H1 (cell line): Measurements from ENCODE around the gene ARHGEF39. TPM values are rescaled to one million over a fixed set of nuclear protein-coding genes. Genes with fewer than 3 reads are reported as not detected.
"Not testable (repeated sequence)": the region's sequence is repeated elsewhere in the genome, so short reads cannot be mapped to it uniquely, and the experiment has no call there.

Source experiments
- CTCF ChIA-PET: fragments of 300-600 bp; sonication (Branson Sonifier 250); formaldehyde crosslinking; loops from one replicate; lab custom pipeline; 2021; ENCODE audit not compliant: partially characterized antibody; lab: Charles Lee
- POLR2A ChIA-PET: fragments of 300-600 bp; sonication (Branson Sonifier 250); formaldehyde crosslinking; loops from one replicate; lab custom pipeline; 2021; ENCODE audit warnings: inconsistent platforms; ENCODE audit not compliant: partially characterized antibody; lab: Charles Lee
- DNase-seq, 2 experiments: peaks; one replicate each; pipeline versions ENCODE4 v3.0.0 to v3.0.0-alpha.2; 2010 to 2022; ENCODE audit warnings: low spot score in 2 of 2, low read depth in 1 of 2, mixed read lengths in 1 of 2
- FAIRE-seq: peaks from 2 replicates; lab custom pipeline; 2011; peaks lifted over from hg19 to GRCh38; lab: Jason Lieb, UNC
- H2AFZ ChIP-seq: 2 replicates; pipeline ENCODE4 v1.8.1; 2012; ENCODE audit warnings: low read length, inconsistent platforms
- H2AK5ac ChIP-seq: 2 replicates; pipeline ENCODE4 v1.6.1; 2013; ENCODE audit warnings: low read depth, low read length
- H2BK120ac ChIP-seq: replicated peaks from 2 replicates; pipeline ENCODE3; 2013; ENCODE audit warnings: low read depth, low read length, inconsistent platforms
- H2BK12ac ChIP-seq: 2 replicates; pipeline ENCODE4 v1.6.1; 2013; ENCODE audit warnings: low read depth, low read length
- H2BK15ac ChIP-seq: 2 replicates; pipeline ENCODE4 v1.6.1; 2013; ENCODE audit warnings: low read length
- H2BK20ac ChIP-seq: 2 replicates; pipeline ENCODE4 v1.6.1; 2013; ENCODE audit warnings: low read length
- H2BK5ac ChIP-seq: 2 replicates; pipeline ENCODE4 v1.6.1; 2013; ENCODE audit warnings: low read depth, low read length
- H3K14ac ChIP-seq: 2 replicates; pipeline ENCODE4 v1.6.1; 2013; ENCODE audit warnings: inconsistent platforms; ENCODE audit not compliant: insufficient read length
- H3K18ac ChIP-seq: 2 replicates; pipeline ENCODE4 v1.6.1; 2013; ENCODE audit warnings: low read length; ENCODE audit errors: extremely low read depth
- H3K23ac ChIP-seq: 2 replicates; pipeline ENCODE4 v1.6.1; 2013; ENCODE audit warnings: inconsistent platforms; ENCODE audit not compliant: insufficient read length
- H3K23me2 ChIP-seq: 2 replicates; pipeline ENCODE4 v1.6.1; 2013; ENCODE audit warnings: low read depth, low read length
- H3K27ac ChIP-seq: 2 replicates; pipeline ENCODE4 v1.6.1; 2011; ENCODE audit warnings: low read depth, low read length, inconsistent platforms
- H3K27me3 ChIP-seq, 4 experiments: replicated peaks in 1 of 4; 1 replicate in 1 of 4; 2 replicates in 3 of 4; pipeline versions ENCODE4 v1.6.1 to v1.8.1; 2011 to 2013; ENCODE audit warnings: low read length in 3 of 4, mild to moderate bottlenecking in 3 of 4, inconsistent platforms in 2 of 4, mixed read lengths in 2 of 4, moderate library complexity in 1 of 4; ENCODE audit not compliant: control insufficient read depth in 3 of 4, insufficient read depth in 3 of 4; ENCODE audit errors: extremely low read depth in 1 of 4
- H3K36me3 ChIP-seq, 4 experiments: 2 replicates each; pipeline versions ENCODE4 v1.6.1 to v1.8.1; 2011 to 2013; ENCODE audit warnings: mild to moderate bottlenecking in 4 of 4, low read length in 3 of 4, moderate library complexity in 2 of 4, control low read depth in 1 of 4, inconsistent platforms in 1 of 4; ENCODE audit not compliant: insufficient read depth in 4 of 4, control insufficient read depth in 2 of 4
- H3K4ac ChIP-seq: replicated peaks from 2 replicates; pipeline ENCODE3; 2013; ENCODE audit warnings: low read length, low read depth, mixed read lengths, inconsistent platforms; ENCODE audit not compliant: insufficient read length
- H3K4me1 ChIP-seq, 4 experiments: replicated peaks in 1 of 4; 1 replicate in 1 of 4; 2 replicates in 3 of 4; pipeline versions ENCODE4 v1.6.1 to v1.8.1; 2011 to 2013; ENCODE audit warnings: low read length in 3 of 4, inconsistent platforms in 2 of 4, mixed read lengths in 1 of 4; ENCODE audit not compliant: insufficient read depth in 4 of 4, control insufficient read depth in 3 of 4
- H3K4me2 ChIP-seq, 2 experiments: 2 replicates each; pipeline versions ENCODE4 v1.6.1 to v1.8.1; 2011 to 2013; ENCODE audit warnings: low read depth in 2 of 2, low read length in 2 of 2, control low read depth in 1 of 2, inconsistent platforms in 1 of 2, mild to moderate bottlenecking in 1 of 2; ENCODE audit not compliant: insufficient read depth in 1 of 2
- H3K4me3 ChIP-seq, 4 experiments: fragments of 200-600, 300-600 bp in 1 of 4; sonication (generic), shearing (Covaris generic), sonication (Bioruptor Twin) in 1 of 4; 2 replicates each; pipeline versions ENCODE4 v1.5.1 to v1.8.1; 2011 to 2016; ENCODE audit warnings: low read length in 4 of 4, low read depth in 3 of 4, control low read depth in 2 of 4, inconsistent platforms in 2 of 4, mild to moderate bottlenecking in 2 of 4, mixed read lengths in 1 of 4, moderate library complexity in 1 of 4; ENCODE audit not compliant: insufficient read depth in 2 of 4; ENCODE audit errors: extremely low read depth in 1 of 4
- H3K56ac ChIP-seq: replicated peaks from 2 replicates; pipeline ENCODE3; 2013; ENCODE audit warnings: low read depth, mild to moderate bottlenecking, mixed read lengths, low read length, inconsistent platforms; ENCODE audit not compliant: insufficient read length
- H3K79me1 ChIP-seq: 2 replicates; pipeline ENCODE4 v1.6.1; 2013; ENCODE audit warnings: low read depth, low read length, control low read depth
- H3K79me2 ChIP-seq, 2 experiments: 2 replicates each; pipeline versions ENCODE4 v1.6.1 to v1.8.1; 2012 to 2013; ENCODE audit warnings: low read length in 2 of 2, mild to moderate bottlenecking in 2 of 2, inconsistent platforms in 1 of 2; ENCODE audit not compliant: insufficient read depth in 2 of 2, control insufficient read depth in 1 of 2
- H3K9ac ChIP-seq, 4 experiments: replicated peaks in 1 of 4; 1 replicate in 1 of 4; 2 replicates in 3 of 4; pipeline versions ENCODE4 v1.6.1 to v1.8.1; 2011 to 2013; ENCODE audit warnings: low read depth in 3 of 4, low read length in 3 of 4, control low read depth in 2 of 4, mild to moderate bottlenecking in 2 of 4, moderate library complexity in 2 of 4, inconsistent platforms in 1 of 4; ENCODE audit errors: extremely low read depth in 1 of 4
- H3K9me3 ChIP-seq, 2 experiments: 2 replicates each; pipeline versions ENCODE4 v1.6.1 to v1.8.1; 2012 to 2013; ENCODE audit warnings: mild to moderate bottlenecking in 2 of 2, moderate library complexity in 2 of 2, control low read depth in 1 of 2, inconsistent platforms in 1 of 2, low read depth in 1 of 2, low read length in 1 of 2, mixed read lengths in 1 of 2; ENCODE audit not compliant: insufficient read depth in 2 of 2
- H4K20me1 ChIP-seq, 2 experiments: replicated peaks in 1 of 2; 2 replicates each; pipeline versions ENCODE3 to v1.8.1; 2011 to 2013; ENCODE audit warnings: inconsistent platforms in 2 of 2, low read length in 2 of 2, mild to moderate bottlenecking in 1 of 2; ENCODE audit not compliant: insufficient read depth in 2 of 2, control insufficient read depth in 1 of 2
- H4K5ac ChIP-seq: 2 replicates; pipeline ENCODE4 v1.6.1; 2013; ENCODE audit warnings: low read length, low read depth, mixed read lengths, inconsistent platforms; ENCODE audit not compliant: insufficient read length
- H4K8ac ChIP-seq: 2 replicates; pipeline ENCODE4 v1.8.0; 2013; ENCODE audit warnings: mild to moderate bottlenecking, moderate library complexity, low read length, inconsistent platforms; ENCODE audit not compliant: insufficient read depth; ENCODE audit errors: extremely low read depth
- H4K91ac ChIP-seq: replicated peaks from 2 replicates; pipeline ENCODE3; 2013; ENCODE audit warnings: low read length, mixed read lengths, inconsistent platforms; ENCODE audit not compliant: insufficient read length
- TAF1 ChIP-seq: IDR thresholded peaks from 2 replicates; pipeline ENCODE4 v1.6.1; 2011; ENCODE audit warnings: mild to moderate bottlenecking, low read depth, low read length
- YY1 ChIP-seq: IDR thresholded peaks from 2 replicates; pipeline ENCODE4 v1.6.1; 2011; ENCODE audit warnings: low read depth, mild to moderate bottlenecking, low read length
- WGBS, 2 experiments: shearing (Covaris generic) in 1 of 2; methylation state at CpG; one replicate each; pipeline versions ENCODE4 v1.1.6 to v1.1.7; 2013 to 2015; ENCODE audit warnings: low lambda C conversion rate in 2 of 2, mixed read lengths in 2 of 2, inconsistent platforms in 1 of 2, low coverage in 1 of 2, missing lambda C conversion rate in 1 of 2; ENCODE audit not compliant: insufficient replicate concordance in 2 of 2, insufficient coverage in 1 of 2, insufficient read length in 1 of 2; ENCODE audit errors: extremely low coverage in 1 of 2, missing lambda C conversion rate in 1 of 2; 5-methylcytosine and 5-hydroxymethylcytosine counted together
- polyA plus RNA-seq, 7 experiments: library from polyadenylated mRNA; depleted of rRNA in 3 of 7; stranded (reverse) in 5 of 7; unstranded in 2 of 7; fragments of >200 nt in 5 of 7; fragments of 200-250 nt in 2 of 7; gene quantifications; 1 replicate in 5 of 7; 2 replicates in 1 of 7; 4 replicates in 1 of 7; pipeline versions ENCODE4 v1.2.1 to v1.2.3, GENCODE V29; 2011 to 2013; ENCODE audit warnings: missing spikeins in 2 of 7, mixed read lengths in 2 of 7
- total RNA-seq: library from RNA; stranded (reverse); fragmentation: NEBNext Ultra II Directional; extraction: Animal tissue kit (Norgen Biotek cat#: 25700); gene quantifications from 2 replicates; pipeline ENCODE4 v1.2.1, GENCODE V29; 2021

The ARHGEF39 gene
- total and polyA plus RNA-seq, 2 of the 8 experiments (the other 6 are each of a cell fraction or from before 2014, with no cell fraction given), result 18.6 to 18.7 TPM

- H4K91ac ChIP-seq, H3K79me2 ChIP-seq, H2BK12ac ChIP-seq, H2AK5ac ChIP-seq, H3K36me3 ChIP-seq, H3K9me3 ChIP-seq, H3K23ac ChIP-seq, H2BK20ac ChIP-seq, H3K79me1 ChIP-seq, DNase-seq, H3K18ac ChIP-seq, H2AFZ ChIP-seq, H2BK120ac ChIP-seq, H3K4ac ChIP-seq, H4K5ac ChIP-seq, H2BK15ac ChIP-seq: not testable (repeated sequence)
- peak overlapping the region; percentile 16; the same call in 1 of the 2 replicates for H2BK5ac ChIP-seq
- WGBS, 2 experiments, result 26% methylated on average over 10 of the region's 10 CpGs; no CpG with 5 or more reads in 1 of the 2 experiments
- H3K4me3 ChIP-seq, result peak overlapping the region; percentile 56 to 79 (median 60)
- POLR2A ChIA-PET, result interaction anchor here (0.6 to 6.2 kb wide), 10 partner anchors 11 to 171 kb away, joined by 3 to 53 read pairs (median 7); partner anchors contain the start of genes CCDC107, CREB3, RMRP and TLN1
- H3K23me2 ChIP-seq, result peaks cover 10% of the 10 kb centered on the region; the same call in 1 of the 2 replicates
- TF ChIP-seq TAF1 (0 out of 2 replicates have a peak, but pooled peaks have one; percentile 8), YY1 (peak; percentile 19; the same call in 1 of the 2 replicates)
- TF ChIP-seq, all 59 proteins: peak for 2; not testable (repeated sequence) for 57
- H4K20me1 ChIP-seq, H3K9ac ChIP-seq, H4K8ac ChIP-seq, FAIRE-seq, H3K27me3 ChIP-seq, H3K14ac ChIP-seq, H3K27ac ChIP-seq, H3K56ac ChIP-seq: not testable (repeated sequence)
- peaks cover 0 to 12% (median 6%) of the 10 kb centered on the region in 4 experiments; a peak in 4 of 7 replicates for H3K4me1 ChIP-seq
- CTCF ChIA-PET, result interaction anchor here (0.6 to 8.1 kb wide), 24 partner anchors 14 to 607 kb away, joined by 3 to 149 read pairs (median 4); partner anchors contain the start of genes ARHGEF39, CCDC107, RMRP and TPM2
- peak overlapping the region; percentile 72 to 82 for H3K4me2 ChIP-seq
These were observed 19.3 kb downstream of the ARHGEF39 start for GRCh38 chr9:35645736-35646135.
